Mesenchymal stem cell (in vitro differentiated cells and primary cell): ENCODE data around the gene GAGE10.

ENCODE experiments used
- DNase-seq: peaks from one replicate; pipeline ENCODE4 v3.0.0-alpha.2; 2013
- H2AFZ ChIP-seq: one replicate; pipeline ENCODE4 v1.6.1; 2013; ENCODE audit warnings: low read depth, mild to moderate bottlenecking, control low read depth, inconsistent platforms, low read length, moderate library complexity
- H2AK5ac ChIP-seq: 2 replicates; pipeline ENCODE4 v1.6.1; 2013; ENCODE audit warnings: low read length, moderate library complexity, mild to moderate bottlenecking, inconsistent platforms; ENCODE audit not compliant: severe bottlenecking
- H2BK120ac ChIP-seq: one replicate; pipeline ENCODE4 v1.6.1; 2013; ENCODE audit warnings: low read depth, mild to moderate bottlenecking, inconsistent platforms, low read length, moderate library complexity
- H2BK12ac ChIP-seq, 2 experiments: one replicate each; pipeline ENCODE4 v1.6.1; 2013; ENCODE audit warnings: inconsistent platforms in 2 of 2, low read length in 2 of 2, mild to moderate bottlenecking in 2 of 2, moderate library complexity in 2 of 2, control low read depth in 1 of 2
- H2BK15ac ChIP-seq: one replicate; pipeline ENCODE4 v1.6.1; 2013; ENCODE audit warnings: mild to moderate bottlenecking, low read depth, inconsistent platforms; ENCODE audit not compliant: poor library complexity, severe bottlenecking
- H2BK5ac ChIP-seq: 2 replicates; pipeline ENCODE4 v1.6.1; 2013; ENCODE audit warnings: low read depth, mild to moderate bottlenecking, low read length, control low read depth, inconsistent platforms; ENCODE audit not compliant: poor library complexity, severe bottlenecking
- H3K14ac ChIP-seq, 2 experiments: one replicate each; pipeline ENCODE4 v1.6.1; 2013; ENCODE audit warnings: inconsistent platforms in 2 of 2, low read length in 2 of 2, control low read depth in 1 of 2, mild to moderate bottlenecking in 1 of 2, moderate library complexity in 1 of 2
- H3K18ac ChIP-seq, 2 experiments: one replicate each; pipeline ENCODE4 v1.6.1; 2013; ENCODE audit warnings: inconsistent platforms in 2 of 2, low read length in 2 of 2, control low read depth in 1 of 2, low read depth in 1 of 2, mild to moderate bottlenecking in 1 of 2
- H3K23ac ChIP-seq, 2 experiments: one replicate each; pipeline ENCODE4 v1.6.1; 2013; ENCODE audit warnings: inconsistent platforms in 2 of 2, low read length in 2 of 2, mild to moderate bottlenecking in 2 of 2, moderate library complexity in 2 of 2, control low read depth in 1 of 2
- H3K27ac ChIP-seq: 2 replicates; pipeline ENCODE4 v1.5.1; 2013; ENCODE audit warnings: mild to moderate bottlenecking, moderate library complexity, low read length, control low read depth, inconsistent platforms; ENCODE audit not compliant: poor library complexity, severe bottlenecking
- H3K27me3 ChIP-seq, 2 experiments: 2 replicates each; pipeline versions ENCODE4 v1.6.1 to v1.7.0; 2013; ENCODE audit warnings: low read length in 2 of 2, mild to moderate bottlenecking in 2 of 2, moderate library complexity in 2 of 2, control low read depth in 1 of 2, inconsistent platforms in 1 of 2; ENCODE audit not compliant: control insufficient read depth in 1 of 2, insufficient read depth in 1 of 2
- H3K36me3 ChIP-seq, 2 experiments: 2 replicates each; pipeline versions ENCODE4 v1.6.1 to v1.7.0; 2013; ENCODE audit warnings: low read length in 2 of 2, control low read depth in 1 of 2, inconsistent platforms in 1 of 2, low read depth in 1 of 2, mild to moderate bottlenecking in 1 of 2; ENCODE audit not compliant: insufficient read depth in 2 of 2, control insufficient read depth in 1 of 2
- H3K4ac ChIP-seq, 2 experiments: one replicate each; pipeline ENCODE4 v1.6.1; 2013; ENCODE audit warnings: inconsistent platforms in 2 of 2, low read length in 2 of 2, mild to moderate bottlenecking in 2 of 2, moderate library complexity in 2 of 2, control low read depth in 1 of 2, low read depth in 1 of 2
- H3K4me1 ChIP-seq: 2 replicates; pipeline ENCODE4 v1.6.1; 2013; ENCODE audit warnings: low read depth, low read length, control low read depth; ENCODE audit not compliant: control insufficient read depth, insufficient read depth
- H3K4me2 ChIP-seq: 2 replicates; pipeline ENCODE4 v1.6.1; 2013; ENCODE audit warnings: low read length, mild to moderate bottlenecking, inconsistent platforms; ENCODE audit not compliant: poor library complexity, severe bottlenecking
- H3K4me3 ChIP-seq, 2 experiments: 2 replicates each; pipeline versions ENCODE4 v1.5.1 to v1.7.0; 2013; ENCODE audit warnings: low read length in 2 of 2, mild to moderate bottlenecking in 2 of 2, control low read depth in 1 of 2, low read depth in 1 of 2; ENCODE audit not compliant: insufficient read depth in 1 of 2
- H3K79me1 ChIP-seq: replicated peaks from 2 replicates; pipeline ENCODE4 v1.6.1; 2013; ENCODE audit warnings: mild to moderate bottlenecking, control low read depth, low read length, inconsistent platforms; ENCODE audit not compliant: poor library complexity, severe bottlenecking
- H3K9ac ChIP-seq: 2 replicates; pipeline ENCODE4 v1.7.0; 2013; ENCODE audit warnings: mild to moderate bottlenecking, low read length, moderate library complexity
- H3K9me3 ChIP-seq: 2 replicates; pipeline ENCODE4 v1.7.0; 2013; ENCODE audit warnings: mild to moderate bottlenecking, low read length; ENCODE audit not compliant: control insufficient read depth
- H4K8ac ChIP-seq: one replicate; pipeline ENCODE4 v1.6.1; 2013; ENCODE audit warnings: inconsistent platforms, mild to moderate bottlenecking, low read length, moderate library complexity
- H4K91ac ChIP-seq: one replicate; pipeline ENCODE4 v1.6.1; 2013; ENCODE audit warnings: mild to moderate bottlenecking, low read length, inconsistent platforms
- WGBS: methylation state at CpG from one replicate; pipeline ENCODE4 v1.1.7; 2013; ENCODE audit warnings: mixed read lengths; 5-methylcytosine and 5-hydroxymethylcytosine counted together

GAGE10 gene

DNA sequence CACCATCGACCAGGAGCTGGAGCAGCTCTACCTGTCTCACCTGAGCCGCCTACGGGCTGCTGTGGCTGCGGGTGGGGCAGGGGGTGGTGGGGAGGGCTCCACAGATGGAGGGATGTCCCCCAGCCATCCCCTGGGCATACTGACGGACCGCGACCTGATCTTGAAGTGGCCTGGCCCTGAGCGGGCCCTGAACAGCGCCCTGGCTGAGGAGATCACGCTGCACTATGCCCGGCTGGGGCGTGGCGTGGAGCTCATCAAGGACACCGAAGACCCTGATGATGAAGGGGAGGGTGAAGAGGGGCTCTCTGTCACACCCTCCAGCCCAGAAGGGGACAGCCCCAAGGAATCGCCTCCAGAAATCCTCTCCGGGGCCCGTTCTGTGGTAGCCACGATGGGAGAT, 17.3 kb upstream of the GAGE10 start:
- DNase-seq = no peak
- no peak overlapping the region for H3K23ac ChIP-seq
- no peak overlapping the region for H2BK120ac ChIP-seq
- no peaks in the 10 kb centered on the region for H3K79me1 ChIP-seq
- no peaks in the 10 kb centered on the region for H3K9me3 ChIP-seq
- no peak overlapping the region for H2AK5ac ChIP-seq
- no peak overlapping the region for H2AFZ ChIP-seq
- peaks cover 1% of the 10 kb centered on the region for H3K4me1 ChIP-seq
- no peak overlapping the region for H3K4me3 ChIP-seq
- no peak overlapping the region for H4K8ac ChIP-seq
- no peak overlapping the region for H3K9ac ChIP-seq
- no peak overlapping the region for H2BK12ac ChIP-seq
- H3K27me3 ChIP-seq = peaks cover 0 to 30% of the 10 kb centered on the region in 2 experiments
- peaks cover 3 to 11% of the 10 kb centered on the region in 2 experiments for H3K36me3 ChIP-seq
- no peak overlapping the region for H3K14ac ChIP-seq
- no peak overlapping the region for H4K91ac ChIP-seq
- no peak overlapping the region for H2BK15ac ChIP-seq
- no peak overlapping the region for H3K4me2 ChIP-seq
- H3K18ac ChIP-seq = no peak overlapping the region
- 96% methylated on average over 14 of the region's 18 CpGs for WGBS
- no peak overlapping the region for H3K4ac ChIP-seq
- no peak overlapping the region for H2BK5ac ChIP-seq
- no peak overlapping the region for H3K27ac ChIP-seq

DNA sequence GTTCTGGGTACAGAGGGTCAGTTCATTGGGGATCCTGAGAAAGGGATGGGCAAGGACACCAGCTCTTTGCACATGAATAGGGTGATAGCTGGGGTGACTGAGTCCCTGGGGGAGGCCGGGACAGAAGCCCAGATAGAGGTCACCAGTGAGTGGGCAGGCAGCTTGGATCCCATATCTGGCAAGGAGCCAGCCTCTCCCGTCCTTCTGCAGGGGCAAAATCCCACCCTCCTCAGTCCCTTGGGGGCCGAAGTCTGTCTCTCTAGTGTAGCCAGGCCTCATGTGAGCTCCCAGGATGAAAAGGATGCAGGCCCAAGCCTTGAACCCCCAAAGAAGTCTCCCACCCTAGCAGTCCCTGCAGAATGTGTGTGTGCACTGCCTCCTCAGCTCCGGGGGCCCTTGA, 16.9 kb upstream of the GAGE10 start:
- Histone ChIP-seq H3K4ac (no peak overlapping the region), H3K23ac (no peak overlapping the region), H3K9ac (no peak overlapping the region), H3K18ac (no peak overlapping the region), H3K79me1 (no peaks in the 10 kb centered on the region), H3K4me3 (no peak overlapping the region), H3K27me3 (peaks cover 0 to 32% of the 10 kb centered on the region in 2 experiments), H3K27ac (no peak overlapping the region), H2BK12ac (no peak overlapping the region), H3K36me3 (peaks cover 3 to 11% of the 10 kb centered on the region in 2 experiments), H2BK15ac (no peak overlapping the region), H3K4me1 (peaks cover 1% of the 10 kb centered on the region), H3K14ac (no peak overlapping the region), H2BK120ac (no peak overlapping the region), H4K91ac (no peak overlapping the region), H2AFZ (no peak overlapping the region), H2AK5ac (no peak overlapping the region), H3K4me2 (no peak overlapping the region), H2BK5ac (no peak overlapping the region), H3K9me3 (no peaks in the 10 kb centered on the region), H4K8ac (no peak overlapping the region)
- no peak for DNase-seq
- WGBS = 98% methylated on average over 4 of the region's 4 CpGs

DNA sequence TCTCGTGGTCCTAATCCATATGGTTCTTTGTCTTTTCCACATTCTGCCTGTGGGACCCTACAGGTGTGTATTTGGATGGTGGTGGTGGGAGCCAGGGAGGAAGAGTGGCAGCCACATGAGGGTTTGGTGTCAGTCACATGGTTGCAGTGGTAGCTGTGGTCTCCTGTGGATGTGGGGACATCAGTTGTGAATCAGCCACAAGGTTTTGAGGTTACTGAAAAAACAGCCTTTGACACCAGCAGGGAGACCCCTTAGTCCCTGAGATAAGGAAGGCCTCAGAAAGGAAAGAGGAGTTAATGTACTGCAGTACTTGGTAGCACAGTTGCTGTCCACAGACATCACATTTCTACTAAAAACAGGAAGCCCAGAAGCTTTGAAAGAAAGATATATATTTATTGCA, 15.8 kb upstream of the GAGE10 start:
- H3K4me2 ChIP-seq = no peak overlapping the region
- H4K8ac ChIP-seq = no peak overlapping the region
- H2BK12ac ChIP-seq = no peak overlapping the region
- H2AFZ ChIP-seq = no peak overlapping the region
- H2BK5ac ChIP-seq = no peak overlapping the region
- H4K91ac ChIP-seq = no peak overlapping the region
- no peak overlapping the region for H3K9ac ChIP-seq
- H3K4ac ChIP-seq = no peak overlapping the region
- H3K14ac ChIP-seq = no peak overlapping the region
- H2BK120ac ChIP-seq = no peak overlapping the region
- no peak overlapping the region for H2AK5ac ChIP-seq
- peaks cover 0 to 30% of the 10 kb centered on the region in 2 experiments for H3K27me3 ChIP-seq
- DNase-seq = no peak
- no peaks in the 10 kb centered on the region for H3K4me1 ChIP-seq
- no peaks in the 10 kb centered on the region for H3K79me1 ChIP-seq
- H3K27ac ChIP-seq = no peak overlapping the region
- H3K36me3 ChIP-seq = peaks cover 3 to 11% of the 10 kb centered on the region in 2 experiments
- no peak overlapping the region for H3K4me3 ChIP-seq
- WGBS = 94% methylated on average over 1 of the region's 1 CpG
- H2BK15ac ChIP-seq = no peak overlapping the region
- no peaks in the 10 kb centered on the region for H3K9me3 ChIP-seq
- no peak overlapping the region for H3K18ac ChIP-seq
- H3K23ac ChIP-seq = no peak overlapping the region

DNA sequence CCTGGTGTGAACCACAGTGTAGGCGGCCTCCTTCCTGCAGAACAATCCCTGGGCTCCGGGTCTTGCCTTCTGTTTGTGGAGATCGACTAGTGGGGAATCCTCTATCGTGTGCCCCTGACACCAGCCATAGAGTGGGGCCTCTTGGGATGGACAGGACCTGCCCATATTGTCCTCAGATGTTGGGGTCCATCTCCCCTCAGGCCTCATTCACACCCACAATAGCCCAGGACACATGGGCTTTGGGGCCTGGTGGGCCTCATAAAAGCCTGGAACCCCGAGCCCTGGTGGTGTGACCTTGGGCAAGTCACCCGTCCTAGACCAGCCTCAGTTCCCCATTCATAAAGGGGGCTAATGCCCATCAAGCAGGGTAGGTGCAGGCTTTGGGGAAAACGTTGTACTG, 13.2 kb upstream of the GAGE10 start:
- Histone ChIP-seq H3K14ac (no peak overlapping the region), H3K79me1 (no peaks in the 10 kb centered on the region), H2BK15ac (no peak overlapping the region), H3K4ac (no peak overlapping the region), H2BK120ac (no peak overlapping the region), H3K27me3 (peaks cover 0 to 25% of the 10 kb centered on the region in 2 experiments), H3K9me3 (no peaks in the 10 kb centered on the region), H3K36me3 (peaks cover 3 to 11% of the 10 kb centered on the region in 2 experiments), H3K4me1 (no peaks in the 10 kb centered on the region), H3K9ac (no peak overlapping the region), H3K18ac (no peak overlapping the region), H3K27ac (no peak overlapping the region), H2AFZ (no peak overlapping the region), H3K4me3 (no peak overlapping the region), H2AK5ac (no peak overlapping the region), H2BK5ac (no peak overlapping the region), H4K8ac (no peak overlapping the region), H2BK12ac (no peak overlapping the region), H3K23ac (no peak overlapping the region), H4K91ac (no peak overlapping the region), H3K4me2 (no peak overlapping the region)
- no peak for DNase-seq
- 73% methylated on average over 5 of the region's 7 CpGs for WGBS
